Activated CD4-positive, CD25-positive, alpha-beta regulatory T cell treated with anti-CD3 and anti-CD28 coated beads, Interleukin-2, amount 50 U/mL, for 24 hours (primary cell): Measurements from ENCODE around the gene NKX2-2.

Experiments
- ATAC-seq, 2 donors: fragments of 150-1000 bp; cut with Tn5 transposase; one replicate each; pipeline ENCODE4 v1.10.0; 2021; ENCODE audit warnings: mild to moderate bottlenecking in 1 of 2, moderate library complexity in 1 of 2

Gene NKX2-2

GRCh38 chr20:21513881-21514540 lies at the start of gene NKX2-2:
Gene NKX2-2 (minus strand): TSS chr20:21514064. CDS start chr20:21513669, 395 bp downstream.
- ATAC-seq = no peak

- no peak for ATAC-seq
Observed at GRCh38 chr20:21562656-21563055, 48.8 kb upstream of the NKX2-2 start.

- ATAC-seq = peak; percentile 70 to 78
Observed at GRCh38 chr20:21559305-21559704, 45.4 kb upstream of the NKX2-2 start.

DNA sequence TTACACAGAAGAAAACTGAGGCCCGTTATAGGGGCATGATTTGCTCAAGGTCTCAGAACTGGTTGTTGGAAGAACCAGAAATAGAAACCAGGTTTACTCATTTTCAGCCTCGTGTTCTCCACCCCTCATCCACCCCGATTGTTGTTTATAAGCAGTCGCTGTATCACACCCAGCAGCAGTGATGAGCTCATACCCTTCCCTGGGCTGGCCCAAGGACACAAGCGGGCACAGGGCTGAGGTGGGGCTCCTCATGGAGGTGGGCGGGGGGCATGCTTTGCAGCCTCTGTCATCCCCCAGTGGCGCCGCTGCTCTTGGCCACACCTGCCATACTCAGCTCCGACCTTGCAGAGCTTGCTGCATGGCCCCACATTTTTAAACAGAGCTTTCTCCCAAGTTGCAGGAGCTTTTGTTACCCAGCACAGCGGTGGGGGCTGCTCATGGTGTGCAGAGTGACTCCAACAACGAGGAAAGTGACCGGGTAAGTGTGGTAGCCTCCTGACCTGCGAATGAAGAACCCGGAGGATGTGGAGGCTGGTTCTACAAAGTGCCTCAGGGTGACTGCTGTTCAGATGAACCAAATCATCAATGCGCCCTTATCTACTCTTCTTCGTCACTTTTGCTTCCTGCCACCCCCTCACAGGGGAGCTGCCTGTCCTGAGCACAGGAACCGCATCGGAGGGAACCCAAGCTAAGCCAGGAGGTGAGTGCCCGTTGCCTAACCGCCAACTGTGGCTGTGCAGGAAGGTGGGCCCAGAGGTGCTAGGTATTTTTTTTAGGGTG lies 43.6 kb upstream of the NKX2-2 start:
- peak; percentile 77 to 82 for ATAC-seq

- ATAC-seq = no peak
Observed at GRCh38 chr20:21556398-21556797, 42.5 kb upstream of the NKX2-2 start.

GRCh38 chr20:21555470-21556120 lies 41.7 kb upstream of the NKX2-2 start:
- ATAC-seq = no peak

DNA sequence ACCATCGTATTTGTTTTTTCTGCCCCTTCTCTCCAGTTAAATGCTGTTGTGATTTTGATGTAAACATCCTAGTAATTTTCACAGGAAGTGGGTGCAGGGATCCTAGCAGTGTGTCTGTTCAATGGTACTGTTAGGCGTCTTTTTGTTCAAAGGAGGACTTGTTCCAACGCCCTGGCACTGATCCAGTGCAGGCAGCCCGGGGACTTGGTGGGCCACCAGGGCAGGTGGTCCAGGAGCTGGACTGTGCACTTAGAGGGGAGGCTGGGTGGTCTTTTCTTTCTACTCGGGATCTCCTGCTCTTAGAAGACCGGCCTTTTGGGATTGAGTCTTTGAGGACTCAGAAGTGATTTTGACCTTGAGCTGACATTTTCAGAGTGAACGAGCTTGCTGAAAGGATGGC lies 41.1 kb upstream of the NKX2-2 start:
- no peak for ATAC-seq

DNA sequence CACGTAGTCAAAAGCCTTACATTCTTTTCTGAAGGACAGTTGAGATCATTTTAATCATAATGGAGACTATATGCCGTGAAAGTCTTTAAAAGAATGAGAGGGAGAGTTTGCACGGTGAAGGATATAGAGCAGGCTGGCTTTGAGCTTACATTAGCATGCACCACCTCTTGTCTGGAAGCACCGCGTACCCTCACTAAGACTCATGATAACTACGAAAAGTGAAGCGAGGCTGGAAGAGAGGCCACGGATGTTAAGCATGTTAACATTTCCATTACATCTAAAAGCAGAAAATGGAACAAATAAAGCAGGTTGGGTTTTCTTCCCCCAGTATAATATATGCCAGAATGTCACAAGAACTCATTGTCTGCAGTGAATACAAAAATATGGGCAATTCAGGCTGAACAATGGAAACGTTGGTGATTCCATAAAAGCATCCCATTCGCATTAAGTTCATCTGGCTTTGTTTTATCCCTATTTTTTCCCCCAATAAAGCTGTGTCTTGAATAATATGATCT lies 40.6 kb upstream of the NKX2-2 start:
- no peak for ATAC-seq

DNA sequence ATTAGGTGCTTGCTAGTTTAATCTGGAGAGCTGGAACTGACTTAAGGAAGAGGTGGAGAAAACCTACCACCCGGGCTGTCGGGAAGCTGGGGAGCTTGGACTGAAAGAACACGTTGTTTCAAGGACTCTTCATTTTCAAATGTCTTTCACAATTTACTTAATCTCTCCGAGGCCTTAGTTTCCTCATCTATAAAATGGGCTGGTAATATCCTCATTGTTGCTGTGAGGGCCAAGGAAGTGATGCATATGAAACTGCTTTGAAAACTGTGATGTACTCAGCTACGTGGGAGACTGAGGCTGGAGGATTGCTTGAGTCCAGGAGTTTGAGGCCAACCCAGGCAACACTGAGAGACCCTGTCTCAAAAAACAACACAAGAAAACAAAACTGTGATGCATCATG lies 36.7 kb upstream of the NKX2-2 start:
- ATAC-seq = no peak

GRCh38 chr20:21548390-21549035 lies 34.6 kb upstream of the NKX2-2 start:
- peak; percentile 91 to 92 for ATAC-seq

- ATAC-seq = no peak
Observed at GRCh38 chr20:21546355-21546754, 32.5 kb upstream of the NKX2-2 start.

DNA sequence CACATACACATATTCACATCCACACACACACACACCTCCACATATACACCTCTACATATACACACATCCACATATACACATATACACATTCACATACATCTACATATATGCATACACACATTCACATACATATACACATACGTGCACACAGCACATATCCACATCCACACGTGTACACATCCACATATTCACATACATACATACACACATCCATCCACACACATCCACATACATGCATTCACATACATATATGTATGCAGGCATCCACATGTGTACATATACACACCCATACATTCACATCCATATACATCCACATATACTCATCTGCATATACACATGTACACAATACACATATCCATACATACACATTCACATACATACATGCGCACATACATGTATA lies 25.6 kb upstream of the NKX2-2 start:
- ATAC-seq = no peak

GRCh38 chr20:21534886-21535285 lies 21.0 kb upstream of the NKX2-2 start:
- no peak for ATAC-seq

GRCh38 chr20:21534453-21534852 lies 20.6 kb upstream of the NKX2-2 start:
- ATAC-seq = peak in 1 of 2 donors; percentile 21

GRCh38 chr20:21529863-21530262 lies 16.0 kb upstream of the NKX2-2 start:
- no peak for ATAC-seq

- no peak for ATAC-seq
Observed at GRCh38 chr20:21528870-21529269, 15.0 kb upstream of the NKX2-2 start.

DNA sequence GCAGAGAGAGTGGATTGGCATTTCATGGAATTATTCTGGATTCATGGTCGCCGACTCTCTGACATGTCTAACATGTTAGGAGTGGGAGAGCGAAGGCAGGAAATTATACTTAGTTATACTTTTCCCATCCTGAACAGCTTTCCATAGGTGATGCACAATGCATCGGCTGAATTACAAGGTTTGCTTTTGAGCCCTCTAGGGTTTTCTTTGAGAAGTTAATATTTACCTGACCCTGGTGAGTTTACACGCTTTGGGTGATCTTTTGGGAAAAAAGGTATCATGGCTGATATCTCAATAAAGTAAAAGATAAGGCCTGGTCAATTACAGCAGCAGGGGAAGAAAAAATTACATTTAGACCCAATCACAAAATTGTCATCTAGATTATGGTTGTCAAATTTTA lies 14.0 kb upstream of the NKX2-2 start:
- no peak for ATAC-seq

DNA sequence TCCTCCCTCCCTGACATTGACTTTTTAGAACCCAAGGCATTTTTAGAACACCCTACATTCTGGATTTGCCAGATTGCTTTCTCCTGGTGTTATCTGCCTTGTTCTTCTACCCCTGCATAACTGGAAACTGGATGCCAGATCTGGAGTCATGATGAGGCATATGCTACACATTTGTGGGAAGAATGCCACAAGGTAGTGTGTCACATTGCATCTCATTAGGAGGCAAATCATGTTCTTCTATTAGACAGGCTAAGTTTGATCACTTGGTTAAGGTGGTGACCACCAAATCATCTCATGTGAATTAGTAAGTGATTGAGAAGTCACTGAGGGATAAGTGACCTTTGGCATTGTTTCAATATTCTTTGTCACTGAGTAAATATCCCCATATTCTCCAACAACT lies 12.9 kb upstream of the NKX2-2 start:
- peak in 1 of 2 donors; percentile 17 for ATAC-seq

- no peak for ATAC-seq
Observed at GRCh38 chr20:21523895-21524294, 10.0 kb upstream of the NKX2-2 start.

DNA sequence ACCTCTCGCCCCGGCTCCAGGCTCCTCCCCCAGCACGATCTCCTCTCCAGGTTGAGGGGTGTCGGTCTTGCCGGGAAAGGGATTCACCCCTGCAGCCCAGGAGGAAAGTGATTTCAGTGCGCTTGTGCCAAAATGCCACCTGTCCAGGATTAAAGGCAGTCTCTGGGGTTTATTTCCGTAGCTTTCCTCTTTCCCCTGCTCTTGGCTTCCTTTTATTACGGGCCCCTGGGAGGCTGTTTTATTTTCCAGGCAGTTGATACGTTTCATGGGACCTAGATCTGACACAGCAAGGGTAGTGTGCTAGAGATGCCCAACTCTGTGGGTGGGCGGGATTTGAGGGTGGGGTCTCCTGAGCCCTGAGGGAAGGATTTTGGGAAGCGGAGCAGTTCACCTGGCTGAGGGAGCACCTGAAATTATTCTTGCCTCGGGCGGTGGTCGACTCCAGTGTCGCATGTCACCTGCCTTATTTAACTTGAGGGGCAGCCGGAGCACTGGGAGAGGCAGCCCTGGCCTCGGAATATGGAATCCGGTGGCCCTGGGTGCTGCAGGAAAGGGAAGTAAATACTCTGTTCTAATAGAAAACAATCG lies 9.5 kb upstream of the NKX2-2 start:
- ATAC-seq = no peak

DNA sequence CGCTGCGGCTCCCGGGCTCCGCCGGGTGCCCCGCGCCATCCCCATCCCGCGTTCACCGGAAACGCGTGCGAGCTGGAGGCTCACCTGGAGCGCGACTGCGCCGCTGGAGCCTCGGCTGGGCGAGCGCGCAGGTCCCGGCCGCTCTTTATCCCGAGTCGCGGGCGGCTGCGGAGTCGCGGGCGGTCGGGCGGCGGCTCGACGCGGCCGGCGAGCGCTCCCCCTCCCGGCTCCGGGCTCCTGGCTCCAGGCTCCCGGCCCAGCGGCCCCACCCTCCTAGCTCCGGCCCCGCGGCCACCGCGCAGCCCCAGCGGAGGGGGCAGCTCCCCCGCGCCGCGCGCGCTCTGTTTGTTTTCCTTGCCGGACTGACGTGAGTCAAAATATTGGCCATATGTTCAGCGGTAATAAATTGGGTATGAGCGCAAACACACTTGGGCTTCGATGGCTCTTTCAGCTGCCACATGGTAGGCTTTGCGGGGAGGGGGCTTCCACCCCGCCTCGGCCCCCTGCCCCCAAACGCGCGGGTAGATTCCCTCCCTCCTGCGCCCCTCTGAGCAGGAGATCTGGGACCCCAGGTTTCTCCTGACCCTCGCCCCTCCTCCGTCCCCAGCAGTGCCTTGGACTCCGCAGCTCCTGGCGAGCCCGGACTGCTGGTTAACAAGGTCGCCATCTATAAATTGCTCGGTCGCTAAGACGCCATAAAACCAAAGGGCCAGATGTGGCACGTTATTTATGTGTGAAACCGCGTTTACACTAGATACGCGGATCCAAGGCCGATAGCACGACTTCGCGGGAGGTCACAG lies 8.8 kb upstream of the NKX2-2 start:
- no peak for ATAC-seq
